Fibroblast of pulmonary artery (primary cell): ENCODE data around the gene HTT.
A peak's percentile ranks its signal among the peaks of the same experiment; 100 is the strongest.

Source experiments
- DNase-seq: peaks from one replicate; pipeline ENCODE4 v3.0.0-alpha.2; 2010; ENCODE audit warnings: low read depth
- H3K4me3 ChIP-seq: replicated peaks from 2 replicates; pipeline ENCODE4 v1.5.1; 2011; ENCODE audit warnings: low read depth, mild to moderate bottlenecking, control low read depth, low read length, moderate library complexity
- CTCF ChIP-seq: IDR thresholded peaks from 2 replicates; pipeline ENCODE4 v1.5.1; 2011; ENCODE audit warnings: mild to moderate bottlenecking, control low read depth, low read length, inconsistent platforms; ENCODE audit errors: missing control alignments

Gene HTT

DNA sequence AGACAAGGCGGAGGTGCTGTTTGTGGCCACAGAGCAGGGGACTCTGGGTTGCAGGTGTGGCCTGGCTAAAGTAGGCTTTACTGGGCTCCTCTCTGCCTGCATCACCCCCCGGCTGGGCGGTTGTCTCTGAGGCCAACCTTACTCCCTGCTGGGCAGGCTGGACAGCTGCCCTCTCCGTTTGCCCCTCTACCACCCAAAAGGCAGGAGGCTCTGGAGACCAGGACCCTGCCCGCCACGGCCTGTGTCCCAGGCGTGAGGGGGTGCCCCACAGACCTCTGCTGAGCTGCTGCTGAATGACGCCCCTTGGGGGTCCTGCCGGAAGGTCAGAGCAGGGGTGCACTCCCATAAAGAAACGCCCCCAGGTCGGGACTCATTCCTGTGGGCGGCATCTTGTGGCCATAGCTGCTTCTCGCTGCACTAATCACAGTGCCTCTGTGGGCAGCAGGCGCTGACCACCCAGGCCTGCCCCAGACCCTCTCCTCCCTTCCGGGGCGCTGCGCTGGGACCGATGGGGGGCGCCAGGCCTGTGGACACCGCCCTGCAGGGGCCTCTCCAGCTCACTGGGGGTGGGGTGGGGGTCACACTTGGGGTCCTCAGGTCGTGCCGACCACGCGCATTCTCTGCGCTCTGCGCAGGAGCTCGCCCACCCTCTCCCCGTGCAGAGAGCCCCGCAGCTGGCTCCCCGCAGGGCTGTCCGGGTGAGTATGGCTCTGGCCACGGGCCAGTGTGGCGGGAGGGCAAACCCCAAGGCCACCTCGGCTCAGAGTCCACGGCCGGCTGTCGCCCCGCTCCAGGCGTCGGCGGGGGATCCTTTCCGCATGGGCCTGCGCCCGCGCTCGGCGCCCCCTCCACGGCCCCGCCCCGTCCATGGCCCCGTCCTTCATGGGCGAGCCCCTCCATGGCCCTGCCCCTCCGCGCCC is 1.1 kb upstream of the HTT start:
- peak overlapping the region; percentile 62 for H3K4me3 ChIP-seq
- DNase-seq: no peak
- TF ChIP-seq CTCF: no peak

- DNase-seq: peak; percentile 53
- peak overlapping the region; percentile 91 for H3K4me3 ChIP-seq
- TF ChIP-seq CTCF: no peak
These were observed 568 bp downstream of the HTT start for GRCh38 chr4:3074846-3075651.

- TF ChIP-seq CTCF: no peak
- no peak for DNase-seq
- peak overlapping the region; percentile 91 for H3K4me3 ChIP-seq
These were observed 1.1 kb downstream of the HTT start for GRCh38 chr4:3075652-3075981.

- DNase-seq: no peak
- no peak for TF ChIP-seq CTCF
- H3K4me3 ChIP-seq: no peak overlapping the region
These were observed 3.3 kb downstream of the HTT start for GRCh38 chr4:3077796-3078195.

- no peak for TF ChIP-seq CTCF
- no peak for DNase-seq
- H3K4me3 ChIP-seq: no peak overlapping the region
These were observed 5.2 kb downstream of the HTT start for GRCh38 chr4:3079694-3080123.

- no peak for DNase-seq
- H3K4me3 ChIP-seq: no peak overlapping the region
- no peak for TF ChIP-seq CTCF
These were observed 8.5 kb downstream of the HTT start for GRCh38 chr4:3082925-3083515.
